ENCODE data around the gene ZHX3. TPM values are rescaled to one million over a fixed set of nuclear protein-coding genes. Genes with fewer than 3 reads are reported as not detected.

Gene ZHX3
- total and polyA plus RNA-seq, 2 of the 13 experiments (the other 11 are each of a cell fraction or from before 2014, with no cell fraction given), result 8.4 to 11.7 TPM

DNA sequence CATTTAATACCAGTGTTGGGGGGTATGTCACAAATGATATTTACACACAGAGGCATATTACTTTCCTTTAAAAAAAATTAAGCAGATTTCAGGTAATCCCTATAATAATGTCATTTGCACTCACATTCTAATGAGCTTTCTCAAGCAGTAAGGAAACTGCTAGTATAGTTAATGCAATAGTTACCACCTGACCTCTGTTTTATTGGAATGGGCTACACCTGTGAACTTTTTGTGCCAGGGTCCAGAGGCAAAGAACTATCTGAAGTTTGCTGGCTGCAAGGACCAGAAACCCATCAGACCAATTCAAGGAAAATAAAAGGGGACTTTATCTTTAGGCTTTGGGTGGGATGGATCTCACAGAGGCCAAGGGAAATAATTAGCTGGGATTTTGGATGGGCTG is 2.9 kb upstream of the ZHX3 start:
- H2AFZ ChIP-seq (ENCODE audit: low read length), result no peak overlapping the region
- peaks cover 12% of the 10 kb centered on the region for H3K79me2 ChIP-seq (ENCODE audit: insufficient read depth, low read length)
- H4K20me1 ChIP-seq (ENCODE audit: insufficient read depth, low read length), result no peaks in the 10 kb centered on the region
- ATAC-seq (no peak), DNase-seq (ENCODE audit: low spot score) (no peak), FAIRE-seq (no peak)
- CTCF ChIA-PET (ENCODE audit: low intra/inter-chr PET ratio, low total read pairs), result no interaction called here
- no peaks in the 10 kb centered on the region for H3K9me3 ChIP-seq (ENCODE audit: low read length)
- TF ChIP-seq ZNF572 (CRISPR knock-in tag; IDR thresholded peaks at IDR 0.05) (no peak), ZNF10 (CRISPR knock-in tag; IDR thresholded peaks at IDR 0.05; ENCODE audit: borderline replicate concordance, low read depth) (no peak), NCOA5 (CRISPR knock-in tag; IDR thresholded peaks at IDR 0.05) (no peak), ZNF331 (CRISPR knock-in tag; IDR thresholded peaks at IDR 0.05) (no peak), MTF2 (CRISPR knock-in tag; IDR thresholded peaks at IDR 0.05; ENCODE audit: borderline replicate concordance) (no peak), ZNF335 (CRISPR knock-in tag; IDR thresholded peaks at IDR 0.05) (no peak), ZNF660 (CRISPR knock-in tag; IDR thresholded peaks at IDR 0.05; ENCODE audit: borderline replicate concordance, low read depth) (no peak), MAFF (IDR thresholded peaks at IDR 0.05; ENCODE audit: low read depth, low read length) (no peak), KMT2A (CRISPR knock-in tag; IDR thresholded peaks at IDR 0.05) (no peak), NFE2L2 (IDR thresholded peaks at IDR 0.05; ENCODE audit: low read length) (no peak), ZNF749 (CRISPR knock-in tag; IDR thresholded peaks at IDR 0.05; ENCODE audit: borderline replicate concordance) (no peak), FOXP1 (IDR thresholded peaks at IDR 0.05) (no peak), FOXP1 (CRISPR knock-in tag; IDR thresholded peaks at IDR 0.05) (no peak), KLF13 (CRISPR knock-in tag; IDR thresholded peaks at IDR 0.05) (no peak), ZNF629 (CRISPR knock-in tag; conservative IDR thresholded peaks at IDR 0.05) (no peak), HMGA1 (CRISPR knock-in tag; conservative IDR thresholded peaks at IDR 0.05) (no peak)
- TF ChIP-seq, protein P1, sequence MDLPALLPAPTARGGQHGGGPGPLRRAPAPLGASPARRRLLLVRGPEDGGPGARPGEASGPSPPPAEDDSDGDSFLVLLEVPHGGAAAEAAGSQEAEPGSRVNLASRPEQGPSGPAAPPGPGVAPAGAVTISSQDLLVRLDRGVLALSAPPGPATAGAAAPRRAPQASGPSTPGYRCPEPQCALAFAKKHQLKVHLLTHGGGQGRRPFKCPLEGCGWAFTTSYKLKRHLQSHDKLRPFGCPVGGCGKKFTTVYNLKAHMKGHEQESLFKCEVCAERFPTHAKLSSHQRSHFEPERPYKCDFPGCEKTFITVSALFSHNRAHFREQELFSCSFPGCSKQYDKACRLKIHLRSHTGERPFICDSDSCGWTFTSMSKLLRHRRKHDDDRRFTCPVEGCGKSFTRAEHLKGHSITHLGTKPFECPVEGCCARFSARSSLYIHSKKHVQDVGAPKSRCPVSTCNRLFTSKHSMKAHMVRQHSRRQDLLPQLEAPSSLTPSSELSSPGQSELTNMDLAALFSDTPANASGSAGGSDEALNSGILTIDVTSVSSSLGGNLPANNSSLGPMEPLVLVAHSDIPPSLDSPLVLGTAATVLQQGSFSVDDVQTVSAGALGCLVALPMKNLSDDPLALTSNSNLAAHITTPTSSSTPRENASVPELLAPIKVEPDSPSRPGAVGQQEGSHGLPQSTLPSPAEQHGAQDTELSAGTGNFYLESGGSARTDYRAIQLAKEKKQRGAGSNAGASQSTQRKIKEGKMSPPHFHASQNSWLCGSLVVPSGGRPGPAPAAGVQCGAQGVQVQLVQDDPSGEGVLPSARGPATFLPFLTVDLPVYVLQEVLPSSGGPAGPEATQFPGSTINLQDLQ (CRISPR knock-in tag; IDR thresholded peaks at IDR 0.05), result no peak
- TF ChIP-seq, protein P2, sequence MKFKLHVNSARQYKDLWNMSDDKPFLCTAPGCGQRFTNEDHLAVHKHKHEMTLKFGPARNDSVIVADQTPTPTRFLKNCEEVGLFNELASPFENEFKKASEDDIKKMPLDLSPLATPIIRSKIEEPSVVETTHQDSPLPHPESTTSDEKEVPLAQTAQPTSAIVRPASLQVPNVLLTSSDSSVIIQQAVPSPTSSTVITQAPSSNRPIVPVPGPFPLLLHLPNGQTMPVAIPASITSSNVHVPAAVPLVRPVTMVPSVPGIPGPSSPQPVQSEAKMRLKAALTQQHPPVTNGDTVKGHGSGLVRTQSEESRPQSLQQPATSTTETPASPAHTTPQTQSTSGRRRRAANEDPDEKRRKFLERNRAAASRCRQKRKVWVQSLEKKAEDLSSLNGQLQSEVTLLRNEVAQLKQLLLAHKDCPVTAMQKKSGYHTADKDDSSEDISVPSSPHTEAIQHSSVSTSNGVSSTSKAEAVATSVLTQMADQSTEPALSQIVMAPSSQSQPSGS (CRISPR knock-in tag; IDR thresholded peaks at IDR 0.05), result no peak
- TF ChIP-seq, protein P3, sequence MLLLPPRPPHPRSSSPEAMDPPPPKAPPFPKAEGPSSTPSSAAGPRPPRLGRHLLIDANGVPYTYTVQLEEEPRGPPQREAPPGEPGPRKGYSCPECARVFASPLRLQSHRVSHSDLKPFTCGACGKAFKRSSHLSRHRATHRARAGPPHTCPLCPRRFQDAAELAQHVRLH (CRISPR knock-in tag; IDR thresholded peaks at IDR 0.05; ENCODE audit: borderline replicate concordance, low read depth), result no peak
- BruUV-seq (replicated peaks), result no TSS peak
- intact Hi-C loops (cut with micrococcal nuclease; ENCODE audit: unreplicated experiment), result no loop called here
- H3K4me1 ChIP-seq (ENCODE audit: insufficient read depth, low read length), result peaks cover 43% of the 10 kb centered on the region
- H3K9ac ChIP-seq (ENCODE audit: insufficient read depth, low read depth, low read length), result no peak overlapping the region
- in situ Hi-C loops (cut with HindIII; ENCODE audit: extremely low pct_ligation_motif_present, low pct_unique_long_range_greater_than_20kb), result no loop called here
- H3K27me3 ChIP-seq (ENCODE audit: control insufficient read depth in 1 of 2, insufficient read depth in 2 of 2, low read length in 2 of 2), result peaks cover 0 to 3% of the 10 kb centered on the region in 2 experiments; a peak in 1 of 5 replicates
- no peaks in the 10 kb centered on the region for H3K36me3 ChIP-seq (replicated peaks in 1 of 2; ENCODE audit: control insufficient read depth in 1 of 2, insufficient read depth in 2 of 2, low read length in 2 of 2)
- H3K27ac ChIP-seq (ENCODE audit: extremely low read length, insufficient read depth, low read length), result no peak overlapping the region
- POLR2A ChIA-PET, result no interaction called here
- H3K4me2 ChIP-seq (ENCODE audit: low read depth, low read length), result no peak overlapping the region
- no peak overlapping the region for H3K4me3 ChIP-seq (replicated peaks in 1 of 3; ENCODE audit: insufficient read depth in 1 of 3, low read depth in 2 of 3, low read length in 3 of 3)
